AML-193 (cell line): ENCODE results near the gene C17orf113.
"Not testable (repeated sequence)": the region's sequence is repeated elsewhere in the genome, so short reads cannot be mapped to it uniquely, and the experiment has no call there.

Source experiments
- DNase-seq, 2 experiments: peaks; one replicate each; lab custom pipeline; 2025; lab: John Stamatoyannopoulos, UW

Gene C17orf113

DNA sequence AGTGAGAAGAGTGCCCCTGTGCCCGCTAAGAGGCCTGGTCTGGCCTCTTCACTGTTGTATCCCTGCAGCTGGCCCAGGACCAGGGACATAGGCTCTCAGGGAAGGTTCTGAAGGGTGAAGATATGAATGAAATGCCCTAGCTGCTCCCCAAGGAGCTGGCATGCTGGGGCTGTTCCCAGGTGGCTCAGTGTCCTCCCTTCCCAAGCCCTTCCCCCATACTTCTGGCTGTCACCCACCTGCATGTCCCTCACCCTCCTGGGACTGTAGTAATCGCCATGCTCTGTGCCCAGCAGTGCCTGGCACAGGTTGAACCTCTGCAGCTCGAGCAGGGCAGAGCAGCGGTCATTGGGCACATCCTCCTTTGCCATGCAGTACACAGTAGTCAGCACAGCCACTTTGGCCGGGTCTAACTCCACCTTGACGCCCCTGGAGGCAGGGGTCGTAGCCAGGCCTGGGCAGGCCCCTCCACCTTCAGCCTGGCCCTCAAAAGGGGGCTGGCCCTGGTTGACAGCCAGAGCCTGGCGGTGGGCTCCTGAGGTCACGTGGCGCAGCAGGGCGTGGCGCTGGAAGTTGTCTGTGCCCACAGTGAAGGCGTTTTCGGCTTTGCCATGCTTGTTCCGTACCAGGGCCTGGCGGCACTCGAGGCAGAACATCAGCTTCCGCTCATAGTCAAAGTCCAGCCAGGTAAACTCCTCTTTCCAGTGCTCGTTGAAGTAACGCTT lies 7.6 kb downstream of the C17orf113 start:
- no peak for DNase-seq

DNA sequence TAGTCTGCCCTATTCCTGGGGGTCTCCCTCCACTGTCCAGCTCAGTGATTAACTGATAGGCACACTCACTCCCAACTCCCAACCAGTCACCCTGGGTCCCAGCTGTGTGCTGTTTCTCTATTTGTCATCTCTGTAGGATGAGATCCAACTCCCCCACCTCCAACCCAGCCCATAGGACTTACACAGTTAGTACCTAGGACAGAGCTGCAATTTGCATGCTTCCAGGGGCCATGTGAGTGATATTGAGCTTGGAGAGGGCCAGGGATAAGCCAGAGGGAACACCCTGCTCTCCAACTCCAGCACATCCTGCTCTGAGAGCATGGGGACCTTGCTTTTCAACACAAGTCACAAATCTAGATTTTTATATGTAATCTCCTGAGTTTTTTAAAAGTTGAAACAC lies 8.8 kb downstream of the C17orf113 start:
- DNase-seq, result no peak

DNA sequence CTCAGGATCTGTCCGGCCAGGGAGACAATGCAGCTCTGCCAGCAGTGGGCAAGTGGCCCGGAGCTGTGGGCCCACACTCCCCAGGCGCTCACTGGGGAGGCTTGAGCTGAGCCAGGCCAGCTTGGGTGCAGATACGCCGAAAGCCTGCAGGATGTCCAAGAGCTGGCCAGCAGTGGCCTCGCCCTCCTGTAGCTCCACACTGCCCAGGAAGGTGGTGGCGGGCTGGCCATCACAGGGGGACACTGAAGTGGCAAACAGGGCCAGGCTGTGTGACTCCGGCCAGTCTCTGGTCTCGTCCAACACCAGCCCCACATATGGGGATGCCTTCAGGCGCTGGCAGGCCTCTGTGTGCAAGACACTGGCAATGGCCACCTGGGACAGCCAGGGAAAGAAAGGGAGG lies 9.6 kb downstream of the C17orf113 start:
- DNase-seq, result no peak

DNA sequence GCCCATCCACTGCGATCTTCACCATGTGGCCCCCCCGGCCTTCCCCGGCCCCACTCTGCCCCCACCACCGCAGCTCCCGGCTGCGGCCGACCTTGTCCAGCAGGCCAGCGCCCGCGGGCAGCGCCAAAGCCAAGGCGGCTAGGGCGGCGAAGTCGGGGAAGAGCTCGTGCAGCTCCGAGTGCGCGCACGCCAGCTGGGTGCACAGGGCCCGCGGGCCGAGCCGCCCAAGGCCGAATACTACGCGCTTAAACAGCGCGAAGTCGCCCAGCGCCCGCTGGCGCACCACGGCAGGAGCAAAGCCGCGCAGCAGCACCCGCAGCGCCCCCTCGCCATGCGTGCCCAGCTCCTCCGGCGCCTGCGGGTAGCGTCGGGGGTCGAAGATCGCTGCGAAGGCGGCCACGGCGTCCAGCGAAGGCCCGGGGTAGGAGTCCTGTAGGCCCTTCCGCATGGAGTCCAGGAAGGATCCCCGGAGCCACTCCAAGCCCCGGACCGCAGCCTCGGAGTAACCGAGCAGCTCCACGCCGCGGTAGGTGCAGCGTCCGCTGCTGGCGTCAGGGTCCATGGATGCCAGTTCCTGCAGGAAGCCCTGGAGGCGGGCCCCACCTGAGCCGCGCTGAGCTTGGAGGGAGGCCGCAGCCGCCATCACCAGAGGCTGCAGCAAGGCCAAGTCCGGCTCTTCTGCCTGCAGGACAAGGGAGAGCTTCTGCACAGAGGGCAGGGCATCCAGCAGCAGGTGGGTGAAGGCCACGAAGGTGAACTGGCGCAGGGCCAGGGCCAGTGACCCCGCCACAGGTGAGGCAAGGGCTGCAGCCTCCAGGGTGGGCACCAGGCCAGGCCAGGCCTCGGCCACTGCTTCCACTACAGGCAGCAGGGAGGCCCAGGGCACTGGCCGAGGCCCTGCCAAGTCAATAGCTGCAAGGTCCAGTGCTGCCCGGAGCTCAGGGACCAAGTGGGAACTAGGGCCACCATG lies 10.3 kb downstream of the C17orf113 start:
- no peak for DNase-seq

DNA sequence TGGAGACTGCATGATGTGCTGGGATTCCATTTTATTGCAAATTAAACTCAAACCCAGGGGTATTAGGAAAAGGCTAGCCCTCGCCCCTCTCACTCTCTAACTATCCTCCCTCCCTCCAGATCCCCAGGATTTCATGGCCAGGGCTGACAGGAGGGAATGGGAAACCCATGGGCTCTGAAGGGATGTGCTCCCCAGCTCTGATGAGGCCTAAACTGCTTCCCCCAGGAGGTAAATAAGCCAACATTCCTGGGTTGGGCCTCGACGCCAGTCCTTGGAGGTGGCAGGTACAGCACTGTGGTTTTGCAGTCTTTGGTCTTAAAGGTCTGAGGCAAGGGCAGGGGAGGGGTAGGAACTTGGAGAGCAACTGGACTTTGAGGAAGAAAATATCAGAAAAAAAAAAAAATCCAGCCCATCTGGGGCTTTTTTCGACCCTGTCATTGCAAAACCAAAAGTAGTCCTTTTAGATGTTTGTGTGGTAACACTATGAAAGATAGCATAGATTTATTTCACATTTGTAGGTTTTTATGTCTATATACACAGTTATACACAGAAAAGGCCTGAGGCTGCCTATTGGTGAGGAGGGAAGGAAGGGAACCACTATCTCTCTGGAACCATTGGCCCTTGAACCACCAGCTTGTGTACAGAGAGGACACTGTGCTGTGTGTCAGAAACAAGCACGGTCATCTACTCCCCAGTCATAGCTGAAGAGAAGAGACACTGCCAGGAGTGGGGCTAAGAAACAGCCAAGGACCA lies 12.0 kb downstream of the C17orf113 start:
- no peak for DNase-seq

DNA sequence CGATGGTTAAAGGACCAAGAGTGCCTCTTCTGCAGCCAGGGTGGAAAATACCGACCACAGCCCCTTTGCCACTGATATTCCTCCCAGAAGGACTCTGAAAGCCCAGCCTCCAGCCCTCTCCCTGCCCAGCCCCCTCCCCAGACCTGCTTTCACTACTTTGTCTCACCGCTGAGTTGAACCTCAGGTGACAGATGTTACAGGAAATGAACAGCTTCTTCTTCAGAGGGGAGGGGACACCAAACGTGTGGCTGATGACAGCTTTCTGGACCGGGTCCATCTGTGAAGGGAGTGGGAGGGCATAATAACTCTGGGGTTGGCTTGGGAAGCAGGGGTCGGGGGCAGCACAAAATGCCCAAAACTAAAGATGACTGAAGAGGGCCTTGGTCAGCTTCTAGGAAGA lies 16.3 kb downstream of the C17orf113 start:
- no peak for DNase-seq

DNA sequence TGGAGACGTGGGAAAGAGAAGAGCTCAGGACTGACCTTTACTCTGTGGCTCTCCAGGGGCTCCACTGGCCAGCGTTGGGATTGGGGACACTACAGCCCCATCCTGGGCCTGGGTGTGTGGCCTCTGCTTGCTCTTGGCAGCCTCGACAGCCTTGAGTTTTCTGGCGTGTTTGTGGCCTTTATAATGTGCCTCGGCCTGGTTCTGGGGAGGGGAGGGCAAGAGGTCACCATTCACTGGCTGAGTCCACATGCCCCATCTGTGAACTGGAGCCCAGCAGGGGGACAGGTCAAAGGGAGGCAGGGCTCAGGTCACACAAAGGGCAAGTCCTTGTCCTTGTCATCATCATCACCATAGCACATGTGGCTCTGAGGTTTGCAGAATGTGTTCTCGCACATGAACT lies 18.8 kb downstream of the C17orf113 start:
- DNase-seq, result no peak

DNA sequence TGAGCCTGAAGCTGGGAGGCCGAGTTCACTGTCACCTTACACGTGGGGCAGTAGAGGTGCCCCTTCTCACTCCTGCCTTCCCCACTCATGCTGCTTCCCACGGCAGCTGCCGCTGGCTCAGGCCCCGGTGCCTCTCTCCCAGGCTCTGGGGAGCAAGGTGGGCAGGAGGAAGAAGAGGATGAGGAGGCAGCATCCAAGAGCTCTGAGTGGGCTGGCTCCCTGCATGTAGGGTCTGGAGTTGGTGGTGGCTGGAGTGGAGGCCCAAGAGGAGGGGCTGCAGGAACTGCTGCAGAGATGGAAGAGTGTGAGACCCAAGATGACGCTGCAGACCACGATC lies 21.6 kb downstream of the C17orf113 start:
- no peak for DNase-seq

DNA sequence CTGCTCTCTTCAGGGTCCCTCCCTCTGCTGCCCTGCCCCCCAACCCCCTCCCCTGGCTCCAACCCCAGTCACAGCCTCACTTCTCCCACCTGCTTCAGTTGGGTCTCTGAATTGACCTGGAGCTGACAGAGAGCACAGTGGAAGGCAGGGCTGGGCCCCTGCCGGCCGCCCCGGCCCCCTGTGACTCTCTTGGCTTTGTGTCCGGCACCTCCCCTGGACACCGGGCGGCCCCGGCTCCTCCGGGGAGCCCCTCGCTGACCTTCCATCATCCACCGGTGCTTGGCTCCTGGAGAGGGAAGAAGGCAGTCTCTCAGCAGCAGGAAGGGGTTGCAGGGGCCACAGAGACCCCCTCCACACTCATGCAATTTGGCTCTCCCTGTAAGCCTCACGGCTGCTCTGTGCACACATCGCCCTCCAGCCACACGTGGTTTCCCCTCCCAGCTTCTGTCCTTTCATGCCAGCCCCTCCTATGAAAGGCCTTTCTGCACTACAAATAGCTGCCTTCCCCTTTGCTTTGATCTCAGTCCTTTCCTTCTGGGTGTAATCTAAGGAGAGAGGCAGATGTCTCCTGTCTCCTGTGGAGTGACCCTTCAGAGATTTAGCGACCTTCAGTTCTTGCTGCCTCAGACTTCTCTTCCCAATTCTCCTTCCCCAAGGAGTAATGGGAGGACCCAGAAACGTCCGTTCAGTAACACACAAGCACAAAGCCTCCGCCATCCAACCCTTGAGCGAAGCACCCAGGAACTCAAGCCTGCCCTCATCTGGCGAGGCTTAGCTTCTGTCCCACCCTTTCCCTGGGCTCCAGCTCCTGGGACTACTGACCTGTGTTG lies 22.2 kb downstream of the C17orf113 start:
- peak; percentile 12 to 15 for DNase-seq

DNA sequence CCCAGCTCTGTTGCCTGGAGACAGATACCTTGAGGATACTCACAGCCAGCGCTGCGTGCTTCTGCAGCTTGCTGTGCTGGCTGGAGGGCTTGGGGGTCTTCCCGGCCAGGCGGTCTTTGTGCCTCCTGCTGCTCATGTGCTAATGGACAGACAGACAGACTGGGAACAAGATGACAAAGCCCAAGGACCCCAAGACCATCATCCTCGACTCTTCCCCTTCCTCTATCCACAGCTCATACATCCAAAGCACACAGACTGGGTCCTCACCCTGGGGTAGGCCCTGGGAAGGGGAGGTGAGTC lies 22.9 kb downstream of the C17orf113 start:
- DNase-seq, result no peak

DNA sequence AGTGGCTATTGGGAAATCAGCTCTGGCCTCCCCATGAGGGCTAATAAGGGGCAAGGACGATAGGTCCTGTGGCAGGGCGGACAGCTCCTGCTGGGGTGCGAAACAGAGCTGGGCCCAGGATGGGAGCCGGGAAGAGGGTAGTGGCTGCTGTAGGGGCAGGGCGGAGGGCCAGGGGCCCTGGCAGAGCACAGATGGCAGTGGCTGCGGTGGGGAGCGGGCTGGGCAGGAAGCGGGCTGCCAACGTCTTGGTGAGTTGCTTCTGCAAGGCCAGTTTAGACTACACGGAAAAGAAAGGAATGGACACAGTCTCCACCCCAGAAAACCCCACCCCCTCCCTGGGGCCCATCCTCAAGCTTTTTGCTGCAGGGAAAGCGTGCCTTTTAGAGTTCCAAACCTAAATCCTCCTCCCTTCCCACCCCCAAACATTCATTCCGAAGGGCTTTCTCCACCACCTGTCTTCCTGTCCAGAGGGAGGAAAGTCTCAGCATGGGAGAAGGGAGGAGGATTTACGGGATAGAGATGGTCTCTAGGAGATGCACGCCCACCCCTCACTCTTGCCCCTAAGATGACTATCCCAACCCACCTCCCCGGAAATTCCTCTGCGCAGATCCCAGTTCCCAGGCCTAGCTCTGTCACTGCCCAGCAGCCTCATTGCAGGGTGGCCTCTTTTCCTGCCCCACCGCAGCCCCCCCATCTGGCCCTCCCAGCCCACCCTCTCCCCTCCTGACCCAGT lies 23.4 kb downstream of the C17orf113 start:
- no peak for DNase-seq

DNA sequence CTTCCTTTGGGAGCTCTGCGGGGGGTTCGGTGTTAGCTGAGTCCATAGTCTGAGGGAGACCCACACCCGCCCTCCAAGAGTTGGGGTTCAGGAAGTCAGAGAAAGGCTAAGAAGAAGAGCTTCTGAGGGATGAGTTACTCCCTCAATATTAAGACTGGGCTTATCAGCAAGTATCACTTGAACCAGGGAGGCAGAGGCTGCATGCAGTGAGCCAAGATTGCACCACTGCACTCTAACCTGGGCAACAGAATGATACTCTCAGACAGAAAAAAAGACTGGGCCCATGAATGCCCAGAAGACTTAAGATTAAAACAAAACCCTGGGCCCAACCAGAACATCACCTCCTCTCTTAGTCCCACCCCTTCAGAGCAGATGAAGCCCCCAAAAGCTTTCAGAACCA lies 24.5 kb downstream of the C17orf113 start:
- DNase-seq, result no peak

DNA sequence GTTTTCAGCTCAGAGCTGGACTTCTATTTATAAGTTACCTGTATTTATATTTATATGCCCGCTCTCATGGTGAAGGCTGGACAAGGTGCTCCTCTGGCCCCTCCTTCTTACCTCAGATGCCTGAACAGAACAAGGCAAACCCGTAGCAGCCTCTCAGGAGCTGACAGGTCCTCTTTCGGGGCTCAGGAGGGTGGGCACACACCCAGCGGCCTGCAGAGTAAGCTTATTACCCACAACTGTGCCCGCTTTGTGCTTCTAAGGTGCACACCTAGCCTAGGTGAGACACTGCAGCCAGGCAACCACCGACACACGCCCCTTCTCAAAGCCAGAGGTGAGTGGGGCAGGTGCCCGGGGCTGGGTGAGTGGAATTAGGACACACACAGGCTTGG lies 25.2 kb downstream of the C17orf113 start:
- no peak for DNase-seq

DNA sequence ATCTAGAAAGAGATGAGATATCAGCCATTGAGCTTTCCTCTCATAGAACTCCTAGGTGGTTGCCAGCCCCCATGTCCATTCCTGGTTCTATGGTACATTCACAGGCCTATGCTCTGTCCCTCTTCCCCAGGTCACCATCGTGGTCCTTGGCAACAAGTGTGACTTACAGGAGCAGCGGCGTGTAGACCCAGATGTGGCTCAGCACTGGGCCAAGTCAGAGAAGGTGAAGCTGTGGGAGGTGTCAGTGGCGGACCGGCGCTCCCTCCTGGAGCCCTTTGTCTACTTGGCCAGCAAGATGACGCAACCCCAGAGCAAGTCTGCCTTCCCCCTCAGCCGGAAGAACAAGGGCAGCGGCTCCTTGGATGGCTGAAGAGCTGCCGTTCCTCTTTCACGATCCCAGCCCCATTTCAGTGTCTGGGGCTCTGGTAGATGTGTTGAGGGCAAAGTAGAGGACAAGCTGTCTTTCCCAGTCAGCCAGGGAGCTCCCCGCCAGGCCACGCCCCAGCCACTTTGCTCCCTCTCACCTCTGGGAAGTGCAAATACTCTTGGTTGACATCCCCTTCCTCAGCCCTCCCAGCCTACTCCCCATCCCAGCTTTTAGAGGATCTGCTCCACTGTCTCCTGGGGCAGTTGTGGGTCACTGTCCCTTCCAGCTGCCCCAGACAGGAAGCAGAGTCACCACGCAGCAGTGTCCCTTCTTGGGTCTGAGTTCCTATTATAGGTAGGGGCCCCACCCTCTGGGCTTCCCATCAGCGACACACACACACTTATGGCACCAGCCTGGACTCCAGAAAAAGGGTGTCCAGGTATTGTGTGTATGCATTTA lies 26.7 kb downstream of the C17orf113 start:
- DNase-seq, result peak; percentile 84 to 87

DNA sequence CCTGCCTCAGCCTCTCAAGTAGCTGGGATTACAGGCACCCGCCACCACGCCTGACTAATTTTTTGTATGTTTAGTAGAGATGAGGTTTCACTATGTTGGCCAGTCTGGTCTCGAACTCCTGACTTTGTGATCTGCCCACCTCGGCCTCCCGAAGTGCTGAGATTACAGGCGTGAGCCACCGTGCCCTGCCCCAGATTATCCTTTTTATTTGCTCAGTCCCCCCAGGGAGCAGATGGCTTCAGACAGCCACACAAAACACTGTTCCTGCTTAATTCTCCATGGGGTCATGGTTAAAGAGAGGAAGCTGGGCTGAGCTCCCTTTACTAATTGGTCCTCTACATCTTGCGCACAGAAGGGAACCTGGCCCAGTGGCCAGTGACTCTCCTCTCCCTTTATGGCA lies 29.6 kb downstream of the C17orf113 start:
- DNase-seq, result not testable (repeated sequence)

DNA sequence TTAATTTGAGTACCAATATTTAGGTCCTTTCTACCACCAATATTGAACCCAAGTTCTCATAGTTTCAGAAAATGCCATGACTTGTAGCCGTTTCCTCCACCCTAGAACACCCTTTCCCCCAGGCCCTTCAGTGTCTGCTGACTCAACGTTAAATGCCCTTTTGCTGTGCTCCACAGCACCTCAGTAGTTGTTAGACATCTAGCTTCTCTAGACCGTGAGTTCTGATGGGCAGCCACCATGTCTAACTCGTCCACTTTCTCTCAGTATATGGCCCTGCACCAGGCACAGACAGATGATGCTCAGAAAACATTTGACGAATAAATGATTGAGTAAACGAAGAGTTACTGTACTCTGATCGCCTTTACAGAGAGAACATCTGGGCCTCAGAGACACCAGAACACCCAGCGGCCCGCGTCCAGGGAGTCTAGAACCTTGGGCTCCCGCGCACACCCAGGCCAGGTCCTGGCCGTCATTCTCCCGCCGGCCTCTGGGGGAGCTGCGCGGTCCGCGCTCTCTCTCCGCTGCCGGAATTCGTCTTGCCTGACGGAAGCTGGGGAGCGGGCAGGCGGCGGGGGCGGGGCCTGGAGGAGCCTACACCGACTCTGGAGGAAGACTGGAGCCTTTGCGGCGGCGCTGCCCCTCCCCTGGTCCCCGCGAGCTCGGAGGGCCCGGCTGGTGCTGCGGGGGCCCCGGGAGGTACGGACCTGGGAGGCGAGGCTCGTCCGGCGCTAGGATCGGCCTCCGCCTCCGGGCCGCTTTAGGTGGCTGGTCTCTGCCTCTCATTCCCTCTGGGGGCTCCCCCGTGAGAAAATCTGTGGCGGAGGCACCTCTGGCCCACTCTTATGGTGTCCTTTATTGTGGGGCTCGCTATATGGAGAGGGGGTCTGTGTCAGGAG lies 30.6 kb downstream of the C17orf113 start, which contains the start of gene NKIRAS2:
Gene NKIRAS2, plus strand, starts transcription at position 582 of the 896 bp plus-strand sequence. CDS start 1,488 bp downstream, outside the sequence.
- peak; percentile 93 to 95 for DNase-seq

DNA sequence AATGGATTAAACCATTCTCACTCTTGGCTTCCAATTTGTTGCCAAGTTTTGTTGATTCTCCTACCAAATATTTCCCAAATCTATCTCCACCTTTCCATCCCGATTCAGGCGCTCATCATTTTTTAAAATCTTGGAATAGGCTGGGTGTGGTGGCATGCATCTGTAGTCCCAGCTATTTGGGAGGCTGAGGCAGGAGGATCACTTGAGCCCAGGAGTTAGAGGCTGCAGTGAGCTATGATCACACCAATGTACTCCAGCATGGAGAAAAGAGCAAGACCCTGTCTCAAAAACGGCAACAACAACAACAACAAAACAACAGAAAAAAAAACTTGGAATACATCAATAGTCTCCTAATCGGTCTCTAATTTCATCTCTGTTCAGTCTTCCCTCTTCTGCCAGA lies 31.4 kb downstream of the C17orf113 start:
- DNase-seq, result no peak

DNA sequence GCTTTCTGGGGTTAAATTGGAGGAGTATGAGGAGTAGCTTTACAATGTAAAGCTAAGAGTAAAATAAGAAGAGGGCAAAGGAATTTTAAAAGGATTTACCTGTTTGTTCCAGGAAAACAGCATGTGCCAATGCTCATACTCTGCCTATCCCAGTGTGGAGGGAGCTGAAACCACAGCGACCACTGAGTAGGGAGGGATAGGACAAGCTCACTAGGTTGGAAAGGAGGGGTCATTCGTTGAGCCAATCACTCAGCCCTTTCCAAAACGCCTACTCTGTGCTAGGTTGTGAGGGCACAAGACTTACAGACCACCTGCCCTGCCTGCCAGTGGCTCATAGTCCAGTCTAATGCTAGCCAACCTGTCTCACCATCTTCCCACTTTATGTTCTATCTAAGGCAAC lies 32.1 kb downstream of the C17orf113 start:
- no peak for DNase-seq

DNA sequence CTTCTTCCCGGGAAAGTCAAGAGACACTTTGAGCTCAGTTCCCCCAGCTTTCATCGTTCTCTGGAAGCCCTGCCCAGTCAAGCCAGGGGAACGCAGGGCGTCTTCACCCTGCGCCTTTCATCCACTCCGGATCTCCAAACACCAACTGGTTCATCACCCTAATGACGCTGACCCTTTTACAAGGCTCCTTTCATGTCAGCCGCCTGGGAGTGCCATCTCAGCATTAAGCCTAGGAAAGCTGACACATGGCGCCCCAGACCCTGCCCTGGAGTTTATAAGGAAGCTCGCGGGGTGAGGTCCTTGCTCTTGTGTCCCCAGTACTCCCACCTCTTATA lies 32.6 kb downstream of the C17orf113 start:
- DNase-seq, result no peak
